ENCODE measurements around the gene CADPS. TPM values are rescaled to one million over a fixed set of nuclear protein-coding genes. Genes with fewer than 3 reads are reported as not detected.

CADPS gene
- total RNA-seq, 1 donor from 2014 or later: 45.1 TPM

GRCh38 chr3:62436785-62437184 lies 438.4 kb downstream of the CADPS start:
- DNase-seq (ENCODE audit: low spot score): no peak
- intact Hi-C loops (cut with DNase I): no loop called here

DNA sequence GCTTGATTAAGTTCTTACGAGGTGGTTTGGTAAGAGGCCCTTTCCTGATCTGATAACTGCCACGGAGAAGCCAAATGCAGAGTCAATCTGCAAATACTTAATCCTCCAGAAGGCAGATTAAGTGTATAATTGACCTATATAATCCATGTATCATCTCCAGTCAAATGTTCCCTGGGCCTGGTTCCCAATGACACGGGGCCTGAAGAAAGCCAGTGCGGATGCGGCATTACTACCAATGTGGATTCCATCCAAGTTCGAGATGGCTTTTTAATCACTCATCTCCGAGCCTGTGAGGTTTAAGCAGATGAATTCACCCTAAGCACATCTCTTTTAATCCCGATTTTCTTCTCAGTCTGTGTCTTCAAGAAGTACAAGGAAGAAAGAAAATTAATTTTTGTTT lies 441.8 kb downstream of the CADPS start:
- no peak for DNase-seq (ENCODE audit: low spot score)
- intact Hi-C loops (cut with DNase I): no loop called here

GRCh38 chr3:62421207-62421606 lies 454.0 kb downstream of the CADPS start:
- no peak for DNase-seq (ENCODE audit: low spot score)
- intact Hi-C loops (cut with DNase I): no loop called here

DNA sequence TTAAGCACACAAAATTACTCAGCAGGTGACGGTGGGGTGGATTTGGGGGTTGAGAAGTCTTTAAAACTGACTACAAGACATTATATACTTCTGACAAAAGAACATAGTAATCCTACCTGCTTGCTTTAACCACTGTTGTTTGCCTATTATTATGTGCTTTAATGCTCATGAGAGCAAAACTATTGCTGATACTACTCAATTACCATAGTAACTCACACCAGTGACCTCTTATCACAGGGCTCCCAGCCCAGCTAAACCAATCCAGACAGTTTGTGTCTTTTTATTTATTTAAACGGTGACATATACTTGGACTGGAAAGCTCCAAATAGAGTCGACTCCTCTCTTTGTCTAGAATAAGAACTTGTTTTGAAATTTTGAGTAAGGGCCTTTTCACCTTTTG lies 459.1 kb downstream of the CADPS start:
- intact Hi-C loops (cut with DNase I): no loop called here

DNA sequence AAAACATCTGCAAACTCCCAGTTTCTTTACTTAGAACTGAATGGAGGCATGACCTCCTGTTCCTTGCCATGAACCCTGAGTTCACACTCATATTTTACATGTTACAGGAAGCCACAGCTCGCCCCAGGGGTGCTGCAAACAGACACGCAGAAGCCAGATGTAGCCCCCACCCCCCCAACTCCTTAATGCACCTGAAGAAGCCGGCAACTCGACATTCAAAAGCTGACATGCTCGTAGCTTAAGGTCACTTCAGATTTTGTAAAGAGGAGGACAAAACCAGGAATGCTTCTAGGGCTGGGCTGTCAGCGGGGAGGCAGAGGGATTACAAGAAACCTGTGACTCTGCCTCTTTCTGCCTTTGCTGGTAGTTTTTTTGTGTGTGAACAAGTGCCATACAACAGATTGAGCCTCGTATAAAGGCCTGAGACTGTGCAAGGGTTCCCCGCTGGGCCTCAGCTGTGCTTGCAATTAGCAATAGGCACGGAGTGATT lies 459.9 kb downstream of the CADPS start:
- intact Hi-C loops (cut with DNase I): no loop called here
- DNase-seq (ENCODE audit: low spot score): no peak

More for the DNA sequence above, 459.1 kb downstream of the CADPS start:
- DNase-seq (ENCODE audit: low spot score): no peak

GRCh38 chr3:62414786-62415185 lies 460.4 kb downstream of the CADPS start:
- no peak for DNase-seq (ENCODE audit: low spot score)
- intact Hi-C loops (cut with DNase I): no loop called here

GRCh38 chr3:62413687-62414086 lies 461.5 kb downstream of the CADPS start:
- DNase-seq (ENCODE audit: low spot score): no peak
- intact Hi-C loops (cut with DNase I): no loop called here

GRCh38 chr3:62406945-62407344 lies 468.3 kb downstream of the CADPS start:
- DNase-seq (ENCODE audit: low spot score): no peak
- intact Hi-C loops (cut with DNase I): no loop called here

DNA sequence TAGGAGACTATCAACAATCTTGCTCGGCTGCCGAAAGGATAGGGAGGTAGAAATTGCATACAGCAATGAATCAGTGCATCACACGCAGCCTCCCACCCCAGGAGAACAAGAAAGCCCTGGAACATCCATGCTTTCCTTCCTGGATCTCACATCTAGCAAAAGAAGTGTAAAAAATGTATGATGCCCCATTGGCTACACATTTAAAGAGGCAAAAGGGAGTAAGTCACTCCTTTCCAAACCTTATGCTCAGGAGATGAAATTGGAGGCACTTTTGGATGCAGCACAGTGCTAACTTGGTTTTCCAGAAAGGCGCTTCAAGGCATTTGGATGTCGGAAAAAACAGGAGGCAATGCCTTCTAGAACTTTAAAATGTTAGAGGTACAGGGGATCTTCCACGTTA lies 469.6 kb downstream of the CADPS start:
- intact Hi-C loops (cut with DNase I): no loop called here
- no peak for DNase-seq (ENCODE audit: low spot score)

DNA sequence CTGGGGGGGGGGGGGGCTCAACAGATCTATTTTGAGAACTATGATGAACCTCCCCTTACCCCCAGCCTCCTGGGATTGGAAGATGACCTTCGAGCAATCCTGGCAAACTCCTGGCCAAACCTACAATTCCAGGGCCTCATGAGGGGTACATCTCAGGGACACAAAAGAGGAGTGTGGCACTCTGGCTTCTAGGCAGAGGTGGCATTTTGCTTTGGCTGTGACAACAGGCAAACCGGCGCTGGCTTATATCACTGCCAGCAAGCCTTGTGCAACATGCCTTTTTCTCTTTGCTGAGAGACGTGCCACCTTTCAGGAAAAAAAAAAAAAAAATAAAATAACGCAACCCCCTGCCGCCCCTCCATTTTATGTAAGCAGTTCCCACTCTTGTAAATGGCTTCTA lies 470.1 kb downstream of the CADPS start:
- no peak for DNase-seq (ENCODE audit: low spot score)
- intact Hi-C loops (cut with DNase I): no loop called here

- intact Hi-C loops (cut with DNase I): no loop called here
- no peak for DNase-seq (ENCODE audit: low spot score)
Observed at GRCh38 chr3:62404321-62404720, 470.9 kb downstream of the CADPS start.

GRCh38 chr3:62403765-62404164 lies 471.5 kb downstream of the CADPS start:
- DNase-seq (ENCODE audit: low spot score): no peak
- intact Hi-C loops (cut with DNase I): no loop called here

DNA sequence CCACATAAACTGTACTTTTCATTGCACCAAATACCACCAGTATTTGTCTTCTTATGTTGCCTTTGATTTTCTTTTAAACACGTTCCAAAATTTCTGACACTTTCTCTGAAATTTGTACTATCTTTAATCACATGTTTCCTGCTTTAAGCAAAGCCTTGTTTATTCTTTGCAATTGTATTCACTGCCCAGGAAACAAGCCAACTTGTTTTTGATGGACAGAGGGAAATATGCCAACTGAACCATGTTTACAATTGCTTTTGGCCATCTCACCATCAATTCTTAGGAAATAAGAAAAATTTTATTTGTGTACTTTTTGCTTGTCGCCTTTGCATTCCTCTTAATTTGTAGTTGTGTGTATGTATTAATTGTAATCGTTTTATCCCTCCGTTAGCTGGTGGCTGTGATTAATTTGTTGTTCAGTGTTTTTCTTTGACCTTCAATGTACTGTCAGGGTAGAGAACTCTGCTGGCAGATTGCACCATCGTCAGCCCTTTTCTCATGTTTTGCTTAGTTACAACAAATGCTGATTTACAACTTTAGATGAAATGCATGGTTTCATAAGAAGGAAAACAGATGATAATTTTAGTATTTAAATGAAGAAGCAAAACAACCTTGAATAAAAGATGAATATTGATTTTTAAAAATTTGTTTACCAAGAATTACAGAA lies 482.5 kb downstream of the CADPS start:
- intact Hi-C loops (cut with DNase I): no loop called here

DNA sequence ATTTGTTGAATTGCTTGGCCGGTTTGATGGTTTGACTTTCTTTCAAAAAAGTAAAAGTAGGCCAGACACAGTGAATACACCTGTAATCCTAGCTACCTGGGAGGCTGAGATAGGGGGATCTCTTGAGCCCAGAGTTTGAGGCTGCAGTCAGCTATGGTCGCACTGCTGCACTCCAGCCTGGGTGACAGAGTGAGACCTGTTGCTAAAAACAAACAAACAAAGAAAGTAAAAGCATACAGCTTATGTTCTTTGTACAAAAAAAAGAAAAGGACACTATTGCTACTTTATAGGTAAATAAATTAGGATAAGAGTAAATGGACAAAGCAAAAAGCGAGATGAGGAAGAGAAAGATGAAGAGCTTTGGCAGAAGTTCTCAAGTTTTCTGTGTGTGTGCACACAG lies 488.0 kb downstream of the CADPS start:
- DNase-seq (ENCODE audit: low spot score): no peak
- intact Hi-C loops (cut with DNase I): no loop called here

More for the DNA sequence above, 482.5 kb downstream of the CADPS start:
- DNase-seq (ENCODE audit: low spot score): no peak

- DNase-seq (ENCODE audit: low spot score): no peak
- intact Hi-C loops (cut with DNase I): no loop called here
Observed at GRCh38 chr3:62379321-62379798, 495.9 kb downstream of the CADPS start.

GRCh38 chr3:62378921-62379320 lies 496.3 kb downstream of the CADPS start:
- intact Hi-C loops (cut with DNase I): no loop called here
- DNase-seq (ENCODE audit: low spot score): no peak

DNA sequence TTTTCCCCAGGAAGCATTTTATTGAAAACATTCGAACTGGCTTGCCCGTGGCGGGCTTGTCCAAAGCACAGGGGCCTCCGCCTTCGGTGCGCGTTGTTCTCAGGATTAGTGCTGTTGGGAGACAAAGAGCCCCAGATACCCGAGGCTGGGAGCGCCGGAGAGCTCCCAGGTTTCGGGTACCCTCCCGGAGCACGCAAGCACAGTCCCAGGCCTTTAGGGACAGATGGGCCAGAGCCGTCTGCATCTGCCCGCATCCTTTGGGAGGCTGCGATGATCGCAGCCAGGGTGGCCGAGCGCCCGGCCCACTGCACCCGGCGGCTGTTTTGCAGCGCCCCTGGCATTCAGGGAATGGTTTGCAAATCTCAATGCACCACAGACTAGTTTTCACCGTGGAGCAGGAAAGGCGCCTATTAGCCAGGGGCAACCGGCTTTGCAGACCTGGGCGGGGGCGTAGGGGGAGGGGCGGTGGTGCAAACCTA lies 496.9 kb downstream of the CADPS start:
- no peak for DNase-seq (ENCODE audit: low spot score)
- intact Hi-C loops (cut with DNase I): no loop called here

GRCh38 chr3:62376906-62377877 lies 498.0 kb downstream of the CADPS start:
- intact Hi-C loops (cut with DNase I): no loop called here

DNA sequence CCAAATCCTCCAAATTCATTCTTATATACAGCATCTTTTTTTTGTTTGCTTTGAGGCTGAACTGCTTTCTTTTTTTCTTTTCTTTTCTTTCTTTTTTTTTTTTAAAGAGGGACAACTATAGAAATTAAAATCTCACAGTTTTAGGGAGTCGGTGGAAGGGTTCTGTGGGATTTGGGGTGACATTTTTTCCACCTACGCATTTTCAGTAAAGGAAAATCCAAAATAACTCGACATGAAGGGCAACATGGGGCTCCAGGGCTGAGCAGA lies 498.8 kb downstream of the CADPS start:
- intact Hi-C loops (cut with DNase I): no loop called here
- DNase-seq (ENCODE audit: low spot score): no peak

More at GRCh38 chr3:62376906-62377877, 498.0 kb downstream of the CADPS start:
- DNase-seq (ENCODE audit: low spot score): no peak

DNA sequence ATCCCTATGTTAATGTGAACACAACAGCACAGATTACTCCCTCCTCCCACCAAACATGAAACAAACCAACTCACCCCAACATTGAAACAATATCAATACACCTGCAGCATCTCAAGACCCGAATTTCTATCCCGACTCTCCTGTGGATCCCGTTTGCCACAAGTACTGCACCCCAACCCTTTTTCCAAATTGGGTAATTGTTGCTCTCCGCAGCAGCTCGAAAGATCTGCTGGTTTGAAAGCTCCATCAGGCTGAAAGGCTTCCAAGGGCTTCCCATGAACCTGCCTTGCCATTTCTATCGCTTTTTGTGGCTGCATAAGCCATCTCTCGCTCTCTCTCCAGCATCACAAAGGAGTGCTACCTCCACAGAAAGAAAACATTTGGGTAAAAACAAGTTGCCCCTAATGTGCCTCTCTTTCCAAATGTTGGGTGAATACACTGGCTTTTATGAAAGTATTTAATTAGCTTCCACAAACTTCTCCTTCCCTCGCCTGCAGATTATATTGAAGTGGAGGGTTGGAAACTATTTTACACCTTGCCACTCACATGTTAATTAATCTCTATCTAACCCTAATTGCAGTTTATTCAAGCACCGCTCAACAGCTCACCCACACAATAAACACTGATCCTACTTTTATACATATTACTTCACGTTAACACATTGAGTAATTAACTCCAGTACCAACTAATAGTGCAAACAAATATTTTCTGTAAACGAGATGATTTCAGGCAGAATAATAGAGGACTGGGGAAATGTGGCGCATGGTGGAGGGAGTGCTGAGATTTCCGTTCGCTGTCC lies 499.4 kb downstream of the CADPS start:
- intact Hi-C loops (cut with DNase I): no loop called here
- no peak for DNase-seq (ENCODE audit: low spot score)

All from cardiac septum (tissue), 1 donor.